HEK293T (cell line): ENCODE results near the gene MTA3.

ENCODE experiments used
- ELF4 ChIP-seq: fragments of 450-650 bp; IDR thresholded peaks from 2 replicates; pipeline ENCODE4 v1.6.1; 2017; ENCODE audit warnings: antibody characterized with exemption
- FOXA1 ChIP-seq: fragments of 450-650 bp; IDR thresholded peaks from 2 replicates; pipeline ENCODE4 v1.6.1; 2016; ENCODE audit warnings: mild to moderate bottlenecking
- HDGF ChIP-seq: fragments of 450-650 bp; IDR thresholded peaks from 2 replicates; pipeline ENCODE4 v1.6.1; 2017; ENCODE audit warnings: antibody characterized with exemption, borderline replicate concordance
- PKNOX1 ChIP-seq: fragments of 450-650 bp; IDR thresholded peaks from 2 replicates; pipeline ENCODE4 v1.6.1; 2016
- SP1 ChIP-seq: fragments of 450-650 bp; IDR thresholded peaks from 2 replicates; pipeline ENCODE4 v1.6.1; 2017
- SUZ12 ChIP-seq: fragments of 450-650 bp; IDR thresholded peaks from 2 replicates; pipeline ENCODE4 v1.6.1; 2016; ENCODE audit warnings: mild to moderate bottlenecking
- TARDBP ChIP-seq: fragments of 450-650 bp; IDR thresholded peaks from 2 replicates; pipeline ENCODE4 v1.6.1; 2016

- no peak for TF ChIP-seq FOXA1
- no peak for TF ChIP-seq PKNOX1
- TF ChIP-seq HDGF, result no peak
- TF ChIP-seq ELF4, result no peak
- no peak for TF ChIP-seq SP1
- no peak for TF ChIP-seq TARDBP
- TF ChIP-seq SUZ12, result no peak
Measured at GRCh38 chr2:42792583-42793333, 224.3 kb downstream of the MTA3 start, which contains the start of gene HAAO.
